SHP77 (cell line): ENCODE data around the gene TRPM3.

ENCODE experiments used
- DNase-seq, 2 experiments: peaks; one replicate each; lab custom pipeline; 2025; lab: John Stamatoyannopoulos, UW

The TRPM3 gene

DNA sequence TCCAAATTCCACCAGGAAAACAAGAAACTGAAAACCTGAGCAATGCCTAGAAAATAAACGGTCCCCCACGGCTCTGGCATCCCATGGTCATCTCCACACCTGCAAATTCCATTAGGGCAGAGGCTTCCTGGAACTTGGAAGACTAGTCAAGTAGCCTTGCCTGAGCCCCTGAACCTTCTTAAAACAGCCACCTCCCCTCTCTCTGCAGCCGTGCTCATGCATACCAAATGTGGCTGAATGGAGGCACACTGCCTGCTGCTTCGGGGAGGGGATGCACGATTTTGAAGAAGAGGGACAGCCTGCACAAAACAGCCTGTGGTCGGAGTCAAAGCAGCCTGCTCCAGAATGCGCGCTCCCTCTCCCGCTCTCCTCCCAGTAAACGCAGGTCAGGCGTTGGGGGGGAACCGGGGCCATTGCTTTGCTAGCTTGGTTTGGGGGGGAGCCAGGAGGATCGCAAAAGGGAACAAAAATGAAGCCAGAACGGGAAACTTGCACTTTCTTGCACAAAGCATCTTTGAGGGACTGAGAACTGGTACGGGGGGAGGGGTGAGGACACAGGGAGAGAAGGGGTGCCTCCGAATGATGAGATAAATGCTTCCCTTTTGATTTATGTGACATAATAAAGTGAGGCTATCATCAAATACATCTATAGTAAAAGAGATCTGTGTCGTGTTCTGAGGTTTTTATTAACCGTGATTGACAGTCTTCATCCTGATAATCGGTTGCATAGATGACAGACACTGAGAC lies at the start of gene TRPM3:
Gene TRPM3, minus strand, starts transcription at position 347 of the 747 bp plus-strand sequence. Its CDS starts 267 bp downstream, at position 80.
- no peak for DNase-seq

DNA sequence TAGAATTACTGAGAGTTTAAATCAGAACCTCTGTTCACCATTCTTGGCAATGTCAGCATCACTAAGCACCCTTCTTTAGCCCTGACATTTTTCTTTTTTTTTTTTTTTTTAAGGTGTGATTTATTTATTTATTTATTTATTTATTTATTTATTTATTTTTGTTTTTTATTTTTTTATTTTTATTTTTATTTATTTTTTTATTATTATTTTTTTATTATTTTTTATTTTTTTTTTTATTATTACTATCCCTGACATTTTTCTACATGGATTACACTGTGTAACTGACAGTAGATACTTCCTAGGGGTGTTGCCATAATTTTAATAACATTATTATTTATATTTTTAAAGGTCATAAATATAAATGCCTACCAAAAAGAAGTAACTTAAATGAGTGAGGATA lies 47.0 kb upstream of the TRPM3 start:
- DNase-seq: no peak

DNA sequence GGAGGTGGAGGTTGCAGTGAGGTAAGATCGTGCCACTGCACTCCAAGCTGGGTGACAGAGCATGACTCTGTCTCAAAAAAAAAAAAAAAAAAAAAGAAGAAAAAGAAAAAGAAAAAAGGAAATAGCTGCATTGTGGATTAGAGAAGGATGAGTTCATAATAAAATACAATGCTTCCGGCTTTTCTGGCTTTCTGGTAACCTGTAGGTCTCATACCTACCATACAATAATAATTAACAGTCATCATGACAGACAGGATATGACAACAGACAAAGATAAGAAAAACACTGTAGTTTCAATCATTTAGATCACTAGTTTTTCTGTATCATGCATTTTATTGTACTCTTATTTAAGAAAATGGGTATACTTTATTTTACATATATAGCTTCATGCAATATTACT lies 40.7 kb upstream of the TRPM3 start:
- no peak for DNase-seq

DNA sequence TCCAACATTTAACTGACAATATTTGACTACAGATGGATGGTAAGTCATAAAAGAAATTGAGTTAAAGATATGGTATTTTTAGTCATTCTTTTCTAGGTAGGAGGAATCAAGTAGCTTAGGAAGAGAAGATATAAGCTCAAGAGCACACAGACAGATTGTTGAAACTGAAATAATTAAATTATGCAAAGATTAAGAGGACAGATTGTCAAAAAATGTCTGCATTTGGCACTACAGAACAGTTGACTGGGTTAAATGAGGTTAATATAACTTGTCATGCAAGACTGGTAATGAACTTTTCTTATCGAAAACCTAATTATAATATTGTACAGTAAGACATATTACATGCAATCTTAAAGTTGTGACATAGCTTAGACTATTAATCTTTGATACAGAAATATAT lies 36.3 kb upstream of the TRPM3 start:
- DNase-seq: no peak

DNA sequence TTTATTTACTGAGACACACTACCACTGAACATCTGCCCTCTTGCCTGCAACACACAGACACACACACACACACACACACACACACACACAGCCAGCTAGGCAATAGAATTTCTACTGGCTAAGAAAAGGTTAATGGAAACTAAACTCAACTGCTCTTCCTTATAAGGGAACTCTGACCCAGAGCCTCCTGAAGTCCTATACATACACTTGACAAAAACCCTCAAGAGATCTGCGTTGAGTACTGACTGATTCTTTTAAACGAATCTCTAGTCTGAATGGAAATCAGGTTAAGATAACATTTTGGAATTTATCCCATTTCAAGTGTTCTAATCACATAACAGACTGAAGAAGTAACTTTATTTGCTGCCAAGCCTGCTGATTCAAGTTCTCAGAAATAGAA lies 25.9 kb upstream of the TRPM3 start:
- no peak for DNase-seq

DNA sequence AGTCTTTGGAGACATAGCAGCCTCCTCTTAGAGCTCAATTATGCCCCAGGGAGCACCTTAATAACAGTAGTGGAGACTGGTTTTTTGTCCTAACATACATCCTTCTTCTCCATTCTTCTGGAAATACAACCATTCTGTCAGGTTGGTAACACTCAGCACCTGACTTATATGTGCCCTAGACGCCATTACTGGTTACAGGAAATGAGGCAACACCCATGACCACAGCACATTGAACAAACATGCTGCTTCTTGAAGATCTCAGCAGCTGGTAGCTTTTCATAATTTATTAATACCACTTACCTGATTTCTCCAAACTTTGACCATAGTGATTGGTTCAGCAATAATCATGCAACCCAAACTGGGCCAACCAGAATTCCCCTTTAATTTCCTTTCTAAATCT lies 25.1 kb upstream of the TRPM3 start:
- DNase-seq: no peak

DNA sequence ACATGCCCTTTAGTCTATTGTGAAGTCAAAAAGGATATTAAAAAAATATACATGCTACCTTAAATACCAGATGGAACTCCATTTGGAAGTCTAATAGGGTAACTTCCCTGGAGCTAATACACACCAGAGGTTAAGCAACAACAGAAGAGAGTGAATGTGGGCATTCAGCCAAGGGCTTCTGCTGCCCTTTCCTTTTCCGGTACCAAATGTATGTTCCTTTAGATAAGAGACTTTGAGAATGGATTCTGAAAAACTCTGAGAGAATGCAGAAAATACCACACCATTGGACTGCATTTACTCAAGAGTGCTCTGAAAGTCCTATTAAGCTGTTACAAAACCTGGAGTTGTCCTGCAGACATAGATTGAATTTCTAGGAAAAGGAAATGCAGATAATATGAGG lies 23.8 kb upstream of the TRPM3 start:
- DNase-seq: no peak

DNA sequence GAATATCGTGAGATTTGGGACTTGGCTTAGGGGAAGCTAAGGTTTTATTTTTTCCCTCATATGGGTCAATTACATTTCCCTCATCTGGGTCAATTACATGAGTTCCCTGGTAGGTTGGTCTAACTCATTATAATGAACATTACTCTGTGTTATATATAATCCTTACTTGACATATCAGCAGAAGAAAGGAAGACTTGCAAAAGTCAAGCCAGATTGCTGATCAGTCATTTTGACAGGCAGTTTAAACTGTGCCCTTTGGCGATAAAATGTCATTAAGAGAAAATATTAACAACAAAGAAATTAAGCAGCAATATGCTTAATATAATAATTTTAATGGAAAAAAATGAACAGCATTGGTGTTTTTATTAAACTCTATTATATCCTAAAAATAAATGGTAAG lies 23.1 kb upstream of the TRPM3 start:
- DNase-seq: no peak

DNA sequence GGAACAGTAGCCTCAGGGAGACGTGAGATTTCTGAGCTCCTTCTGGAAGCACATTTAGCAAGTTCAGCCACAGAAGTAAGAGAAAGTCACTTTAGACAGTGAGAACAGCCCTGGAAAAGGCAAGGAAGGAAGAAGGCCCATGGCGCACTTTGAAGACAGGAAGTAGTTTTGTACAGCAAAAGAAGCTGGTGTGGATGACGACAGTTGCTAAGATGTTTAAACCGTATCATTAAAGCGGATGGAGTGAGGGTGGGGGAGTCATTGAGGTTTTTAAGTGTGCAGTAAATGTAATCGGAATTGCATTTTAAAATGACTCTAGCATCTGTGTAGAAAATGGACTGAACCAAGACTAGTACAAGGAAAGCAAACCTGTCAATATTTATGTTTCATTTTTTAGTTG lies 15.3 kb upstream of the TRPM3 start:
- DNase-seq: no peak

DNA sequence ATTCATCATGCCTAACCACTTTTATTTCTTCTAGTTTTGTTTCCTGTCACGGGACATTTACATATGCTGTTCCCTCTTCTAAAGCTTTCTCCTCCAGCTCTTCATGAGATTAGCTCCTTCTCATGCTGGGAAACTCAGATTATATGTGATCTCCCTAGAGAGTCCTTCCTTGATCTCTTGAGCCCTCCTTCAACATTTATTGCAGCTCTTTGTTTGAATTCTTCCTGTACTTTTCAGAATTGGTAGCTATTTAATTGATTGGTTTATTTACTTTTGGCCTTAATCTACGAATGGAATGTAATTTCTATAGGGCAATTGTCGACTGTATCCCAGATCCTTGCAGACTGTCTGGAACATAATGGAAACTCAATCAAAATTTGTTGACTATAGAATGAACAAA lies 9.7 kb upstream of the TRPM3 start:
- no peak for DNase-seq

DNA sequence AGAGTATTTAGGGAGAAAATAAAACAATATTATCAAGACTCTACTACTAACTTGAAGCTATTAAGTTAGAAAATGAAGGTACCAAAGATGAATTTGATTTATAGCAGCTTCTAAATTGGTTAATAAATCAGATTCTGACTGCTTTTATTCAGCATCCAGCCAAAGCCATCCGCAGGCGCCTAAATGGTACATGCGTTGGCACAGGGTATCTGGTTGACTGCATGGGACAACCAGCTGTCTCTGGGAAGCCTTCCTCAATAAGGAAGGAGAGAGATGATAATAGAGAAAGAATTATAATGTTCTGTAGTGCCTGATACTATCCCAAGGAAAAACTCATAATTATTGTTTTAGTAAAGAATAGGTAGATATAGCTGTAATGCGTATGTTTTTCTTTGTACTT lies 9.1 kb upstream of the TRPM3 start:
- DNase-seq: no peak

DNA sequence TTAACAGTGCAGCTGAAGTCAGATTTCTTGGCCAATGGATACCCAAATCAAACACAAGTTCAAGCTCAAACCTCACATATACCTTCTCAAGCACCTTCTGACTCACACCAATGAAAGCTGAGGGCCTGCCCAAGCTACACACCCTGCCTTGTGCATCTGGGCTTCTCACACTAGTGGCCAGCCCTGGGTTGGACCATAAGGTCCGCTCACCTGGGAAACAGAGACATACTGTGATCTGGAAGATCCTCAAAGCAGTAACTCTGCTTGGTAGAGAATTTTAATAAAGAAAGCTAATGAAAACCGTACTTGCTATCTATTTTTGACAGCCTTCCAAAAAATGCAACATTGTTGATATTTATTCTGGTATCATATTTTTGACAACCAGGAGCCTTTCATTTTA lies 7.4 kb upstream of the TRPM3 start:
- DNase-seq: no peak

DNA sequence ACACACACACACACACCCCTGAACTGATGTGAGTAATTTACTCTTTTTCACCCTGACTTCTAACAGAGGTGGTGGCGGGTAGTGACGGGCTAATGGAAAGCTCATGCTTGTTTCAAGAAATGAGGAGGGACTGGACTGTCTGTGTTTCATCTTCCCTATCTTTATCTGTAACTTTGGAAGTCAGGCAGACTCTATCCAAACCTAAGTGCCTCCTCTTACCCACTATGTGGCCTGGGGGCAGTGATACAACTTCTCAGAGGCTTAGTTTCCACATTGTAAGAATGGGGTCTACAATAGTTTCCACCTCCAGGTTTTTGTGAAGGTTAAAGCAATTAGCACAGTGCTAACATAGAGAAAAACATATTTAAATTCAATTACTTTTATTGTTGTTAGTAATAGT lies 5.9 kb upstream of the TRPM3 start:
- DNase-seq: no peak

DNA sequence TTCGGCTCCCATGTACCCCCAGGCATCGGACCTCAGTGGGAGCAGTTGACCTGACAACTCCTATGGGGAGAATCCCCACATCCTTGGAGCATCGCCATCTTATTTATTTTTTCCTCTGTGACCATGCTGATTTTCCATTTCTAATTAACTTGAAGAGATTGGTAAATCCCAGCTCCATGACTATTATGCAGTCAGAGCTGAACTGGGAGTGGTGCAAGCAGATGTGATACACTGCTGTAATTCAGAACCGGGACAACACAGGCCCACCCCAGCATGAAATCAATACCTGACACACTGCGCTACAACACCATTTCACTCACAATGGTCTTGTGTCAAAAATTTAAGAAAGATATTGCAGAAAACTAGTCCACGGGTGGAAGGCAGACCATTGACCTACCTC lies 1.0 kb upstream of the TRPM3 start:
- DNase-seq: no peak

DNA sequence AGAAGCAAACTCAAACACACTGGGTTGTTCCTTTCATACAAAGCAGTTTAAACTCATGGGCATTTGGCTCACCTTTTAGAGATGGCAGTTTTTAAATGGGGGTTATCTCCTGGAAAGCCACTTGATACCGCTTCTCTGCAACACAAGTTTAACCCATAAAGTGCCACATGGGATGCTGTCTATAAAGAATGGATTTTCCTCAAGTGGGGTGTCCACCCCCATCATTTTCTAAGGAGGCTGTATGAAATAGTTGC lies 528 bp upstream of the TRPM3 start:
- DNase-seq: no peak

DNA sequence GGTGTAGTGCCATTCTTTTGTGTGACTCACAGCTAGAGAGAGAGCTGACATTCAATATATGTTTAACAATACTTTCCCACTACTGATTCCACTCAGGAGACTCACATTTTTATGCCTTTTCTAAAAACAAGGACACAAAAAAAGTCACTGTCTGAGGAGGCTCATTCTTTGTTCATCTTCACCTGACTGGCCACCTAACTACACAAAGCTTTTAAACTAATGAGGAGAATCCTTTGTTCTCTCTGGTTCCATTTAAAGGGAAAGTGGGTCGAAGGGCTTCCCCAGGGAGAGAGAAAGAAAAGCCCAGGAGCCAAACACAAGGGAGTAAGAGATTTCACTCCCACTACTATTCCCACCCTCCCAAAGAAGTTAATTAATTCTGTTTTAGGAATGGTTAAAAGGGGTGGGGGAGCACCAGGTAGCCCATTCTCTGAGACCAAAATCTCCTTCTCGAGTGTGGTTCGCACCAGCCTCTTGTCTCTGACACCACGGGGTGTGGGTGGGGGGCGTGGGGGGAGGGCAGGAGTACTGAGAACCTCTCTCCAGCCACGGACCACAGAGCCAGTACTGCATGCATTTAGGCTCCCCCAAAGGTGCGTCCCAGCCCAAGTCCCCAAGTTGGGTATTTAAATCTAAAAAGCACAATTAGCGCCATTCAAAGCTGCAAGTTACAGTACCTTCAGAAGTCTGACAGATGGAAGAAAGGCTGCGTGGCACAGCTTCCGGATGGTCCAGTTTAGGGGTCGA lies 747 bp downstream of the TRPM3 start:
- no peak for DNase-seq

DNA sequence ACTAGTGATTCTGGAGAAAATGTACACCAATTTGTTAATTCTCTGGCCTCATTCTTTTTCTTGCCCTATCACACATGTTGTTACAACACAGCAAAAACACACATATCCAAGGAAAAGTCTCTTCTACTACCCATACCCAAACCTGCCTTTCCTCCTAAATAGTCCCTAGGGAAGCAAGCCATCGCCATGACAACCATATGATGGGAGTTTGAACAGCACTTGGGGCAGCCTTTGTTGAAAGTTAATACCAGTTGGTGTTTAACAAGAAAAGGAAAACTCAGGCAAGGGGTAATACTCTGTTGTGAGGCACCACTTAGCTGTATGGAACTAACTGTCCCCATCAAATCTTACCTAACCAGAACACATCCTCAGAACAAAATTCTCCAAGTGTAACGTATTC lies 1.7 kb downstream of the TRPM3 start:
- no peak for DNase-seq

DNA sequence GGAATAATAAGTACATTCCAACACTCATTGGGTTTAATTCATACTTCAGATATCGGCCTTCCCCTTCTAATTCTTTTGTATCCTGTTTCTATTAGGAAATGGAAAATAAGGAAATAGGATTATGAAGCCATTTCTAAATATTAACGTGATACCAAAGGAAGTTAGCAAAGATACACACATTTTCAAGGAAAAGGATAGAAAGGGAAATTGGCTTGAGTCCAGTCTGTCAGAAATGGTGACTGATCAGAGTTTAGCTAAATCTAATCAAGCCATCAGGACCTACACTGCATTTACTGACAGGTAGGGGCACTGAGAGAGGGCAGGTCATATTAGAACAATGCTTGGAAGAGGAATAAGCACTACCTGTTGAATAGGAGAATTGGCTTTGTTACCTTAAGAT lies 3.1 kb downstream of the TRPM3 start:
- no peak for DNase-seq

DNA sequence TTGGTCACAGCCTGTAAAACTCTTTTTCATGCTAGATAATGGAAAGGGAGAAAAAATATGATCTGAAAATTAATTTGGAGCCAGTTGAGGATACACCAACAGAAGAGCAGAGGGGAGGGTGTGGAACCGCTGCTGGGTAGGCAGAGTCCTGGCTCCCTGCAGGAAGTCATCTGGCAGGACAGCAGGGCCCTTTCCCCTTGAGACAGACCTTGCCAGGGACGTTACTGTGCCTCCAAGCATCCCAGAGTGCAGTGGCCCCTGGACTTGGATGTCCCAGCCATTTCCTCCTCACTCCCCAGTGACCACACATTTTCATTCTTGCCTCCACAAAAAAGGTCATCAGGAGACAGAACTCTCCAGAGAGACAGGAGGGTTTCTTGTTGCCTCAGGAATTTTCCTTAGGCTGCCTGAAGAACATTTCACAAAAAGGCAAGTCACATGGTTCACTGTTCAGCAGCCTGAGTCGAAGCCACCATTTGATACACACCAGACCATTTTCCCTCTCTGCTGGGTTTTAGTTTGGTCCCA lies 5.9 kb downstream of the TRPM3 start:
- no peak for DNase-seq

DNA sequence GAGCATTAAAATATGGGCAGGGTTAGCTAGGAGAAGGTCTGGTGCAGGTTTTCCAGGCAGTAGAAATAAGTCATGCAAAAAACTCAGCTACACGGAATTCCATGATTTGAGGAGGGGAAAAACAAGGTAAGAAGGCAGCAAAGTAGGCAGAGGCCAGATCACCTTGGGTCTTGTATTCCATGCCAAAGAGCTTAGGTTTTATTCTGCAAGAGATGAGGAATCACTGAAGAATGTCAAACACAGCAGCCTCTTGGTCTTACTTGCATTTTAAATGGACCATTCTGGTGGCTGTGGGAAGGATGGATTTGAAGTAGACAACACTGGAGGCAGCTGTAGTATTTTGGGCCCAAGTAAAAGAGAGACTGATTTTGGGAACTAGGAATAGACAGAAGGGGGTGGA lies 8.6 kb downstream of the TRPM3 start:
- no peak for DNase-seq

DNA sequence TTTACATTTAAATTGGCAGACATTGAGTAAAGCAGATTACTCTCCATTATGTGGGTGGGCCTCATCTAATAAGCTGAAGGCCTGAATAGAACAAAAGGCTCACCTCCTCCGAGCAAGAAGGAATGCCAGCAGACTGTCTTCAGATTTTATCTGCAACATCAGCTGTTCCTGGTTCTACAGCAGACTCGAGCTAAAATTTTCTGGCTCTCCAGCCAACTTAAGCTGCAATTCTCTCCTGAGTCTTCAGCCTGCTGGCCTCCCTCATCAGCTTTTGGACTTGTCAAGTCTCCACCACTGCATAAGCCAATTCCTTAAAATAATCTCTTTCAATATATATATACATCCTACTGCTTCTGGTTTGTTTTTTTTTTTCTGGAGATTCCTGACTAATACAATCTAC lies 12.5 kb downstream of the TRPM3 start:
- no peak for DNase-seq

DNA sequence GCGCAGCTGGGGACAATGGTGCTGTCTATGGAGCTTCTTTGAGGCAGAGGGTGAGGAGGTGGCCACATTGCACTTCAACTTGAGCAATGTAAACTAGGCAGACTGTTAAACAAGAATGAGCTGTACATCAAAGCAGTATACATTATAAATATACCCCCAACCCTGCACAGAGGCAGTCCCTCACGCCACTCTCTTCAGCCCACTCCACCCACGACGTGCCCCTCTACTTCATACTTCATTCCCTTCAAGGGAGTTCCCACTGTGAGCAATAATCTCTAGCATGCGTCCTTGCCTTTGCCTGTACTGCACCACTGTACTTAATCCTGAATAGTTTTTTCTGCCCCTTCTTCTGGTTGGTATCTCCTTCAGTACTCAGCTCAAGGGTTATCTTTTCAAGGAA lies 14.4 kb downstream of the TRPM3 start:
- no peak for DNase-seq

DNA sequence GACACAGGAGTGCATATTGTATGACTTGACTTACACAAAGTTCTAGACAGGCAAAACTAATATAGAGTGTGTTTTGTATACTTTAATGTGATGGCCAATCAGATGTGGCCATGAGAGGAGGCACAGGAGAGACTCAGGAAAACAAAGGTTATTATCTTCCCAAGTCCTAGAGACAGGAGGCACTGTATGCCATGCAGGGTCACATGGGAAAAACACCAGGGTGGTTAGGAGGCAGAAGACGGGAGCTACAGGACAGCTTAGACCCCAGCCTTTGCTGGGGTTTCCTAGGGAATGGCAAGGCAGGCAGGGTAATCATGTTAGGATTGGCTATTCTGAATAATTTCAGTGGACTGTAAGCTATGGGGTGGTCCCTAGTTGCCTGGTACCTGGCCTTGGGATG lies 16.2 kb downstream of the TRPM3 start:
- no peak for DNase-seq

DNA sequence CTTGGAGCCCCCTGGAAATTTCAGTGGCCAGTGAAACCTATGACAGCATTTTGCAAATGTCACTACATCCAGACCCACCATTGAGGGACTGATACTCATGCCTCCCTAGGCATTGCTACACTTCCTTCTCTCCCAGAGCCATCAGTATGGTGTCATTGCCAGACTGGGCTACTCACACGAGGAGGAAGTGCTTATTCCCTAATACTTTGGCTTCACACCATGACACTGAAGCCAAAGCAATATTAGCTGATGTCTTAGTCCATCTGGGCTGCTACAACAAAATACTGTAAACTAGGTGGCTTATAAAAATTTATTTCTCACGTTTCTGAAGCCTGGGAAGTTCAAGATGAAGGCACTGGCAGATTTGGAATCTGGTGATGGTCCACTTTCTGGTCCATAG lies 22.6 kb downstream of the TRPM3 start:
- DNase-seq: no peak
